Activated naive CD4-positive, alpha-beta T cell treated with anti-CD3 and anti-CD28 coated beads, Interleukin-2, amount 10 ng/mL, durations not matched to agents 5 hours and 36 hours (primary cell): ENCODE data around the gene NKAP. TPM values are rescaled to one million over a fixed set of nuclear protein-coding genes. Genes with fewer than 3 reads are reported as not detected.

Experiments used
- total RNA-seq, 2 experiments: library from RNA; stranded (reverse); gene quantifications; one replicate each; pipeline ENCODE4 v1.2.3, GENCODE V29; 2021

Gene NKAP
- total RNA-seq: 1 to 10 TPM; 8.9 to 9.1 TPM

GRCh38 chrX:119943185-119943988 lies at the start of gene NKAP:
Gene NKAP, minus strand, starts transcription at chrX:119943751. Its CDS starts 146 bp downstream, at chrX:119943605.

GRCh38 chrX:119895843-119896326 lies 47.7 kb downstream of the NKAP start, which contains the start of gene AKAP14:
Gene AKAP14, plus strand, starts transcription at chrX:119895893. Its CDS starts 7,331 bp downstream, at chrX:119903224.

GRCh38 chrX:119871599-119872395 lies 71.8 kb downstream of the NKAP start, which contains the start of the genes NDUFA1 and RNF113A:
Gene NDUFA1, plus strand, starts transcription at chrX:119871832. Its CDS starts 80 bp downstream, at chrX:119871912.
Gene RNF113A, minus strand, starts transcription at chrX:119871733. Its CDS starts 120 bp downstream, at chrX:119871613.

Other genes with a start within 250 kb of the NKAP start
- gene SOWAHD, start 185.2 kb downstream of the NKAP start, total RNA-seq: 1 to 10 TPM; 2.1 to 2.4 TPM
- 1,000 to 10,000 TPM; 2,741 to 2,796 TPM for gene RPL39, start 152.1 kb downstream of the NKAP start, total RNA-seq
- gene UPF3B, start 90.8 kb downstream of the NKAP start, total RNA-seq: 10 to 100 TPM in 1 of 2 experiments, 1 to 10 TPM in 1; 9.2 to 11.9 TPM
- 10 to 100 TPM; 34.5 to 35.8 TPM for gene RNF113A, start 72.0 kb downstream of the NKAP start, total RNA-seq
- 100 to 1,000 TPM in 1 of 2 experiments, 10 to 100 TPM in 1; 96.6 to 103 TPM for gene NDUFA1, start 71.9 kb downstream of the NKAP start, total RNA-seq
- gene AKAP14, start 47.9 kb downstream of the NKAP start, total RNA-seq: not detected
- not detected for gene RHOXF2B, start 133.9 kb upstream of the NKAP start, total RNA-seq
- gene RHOXF1, start 172.2 kb upstream of the NKAP start, total RNA-seq: under 1 TPM; 0.53 to 0.55 TPM
- gene RHOXF2, start 214.9 kb upstream of the NKAP start, total RNA-seq: not detected